ENCODE data around the gene VWA7. TPM values are rescaled to one million over a fixed set of nuclear protein-coding genes. Genes with fewer than 3 reads are reported as not detected.

VWA7 gene
- total RNA-seq, 4 donors from 2014 or later: 0.49 to 4.8 (median 1.4) TPM

DNA sequence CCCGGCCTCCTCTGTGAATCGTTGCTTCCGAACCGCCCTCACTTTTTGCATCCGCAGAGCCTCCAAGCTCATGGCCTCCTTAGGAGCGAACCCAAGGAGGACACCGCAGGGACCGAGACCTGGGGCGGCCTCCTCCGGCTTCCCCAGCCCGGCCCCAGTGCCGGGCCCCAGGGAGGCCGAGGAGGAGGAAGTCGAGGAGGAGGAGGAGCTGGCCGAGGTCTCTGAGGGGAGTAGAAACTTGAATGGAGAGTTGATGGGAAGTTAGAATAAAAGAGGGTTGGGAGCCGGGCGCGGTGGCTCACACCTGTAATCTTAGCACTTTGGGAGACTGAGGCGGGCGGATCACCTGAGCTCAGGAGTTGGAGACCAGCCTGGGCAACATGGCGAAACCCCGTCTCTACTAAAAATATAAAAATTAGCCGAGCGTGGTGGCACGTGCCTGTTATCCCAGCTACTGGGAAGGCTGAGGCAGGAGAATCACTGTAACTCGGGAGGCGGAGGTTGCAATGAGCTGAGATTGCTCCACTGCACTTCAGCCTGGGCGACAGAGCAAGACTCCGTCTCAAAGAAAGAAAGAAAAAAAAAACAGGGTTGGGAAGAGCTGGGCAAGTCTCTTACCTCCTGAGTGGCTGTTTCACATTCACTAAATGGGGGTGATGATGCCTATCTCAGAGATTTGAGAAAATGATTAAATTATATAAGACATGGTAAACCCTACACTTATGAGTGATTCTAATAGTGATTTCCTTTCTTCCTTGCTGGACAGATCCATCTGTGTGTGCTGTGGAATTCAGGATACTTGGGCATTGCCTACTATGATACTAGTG is 36.5 kb downstream of the VWA7 start:
- TF ChIP-seq POLR2A (IDR thresholded peaks at IDR 0.05): no peak
- TF ChIP-seq, protein P1, sequence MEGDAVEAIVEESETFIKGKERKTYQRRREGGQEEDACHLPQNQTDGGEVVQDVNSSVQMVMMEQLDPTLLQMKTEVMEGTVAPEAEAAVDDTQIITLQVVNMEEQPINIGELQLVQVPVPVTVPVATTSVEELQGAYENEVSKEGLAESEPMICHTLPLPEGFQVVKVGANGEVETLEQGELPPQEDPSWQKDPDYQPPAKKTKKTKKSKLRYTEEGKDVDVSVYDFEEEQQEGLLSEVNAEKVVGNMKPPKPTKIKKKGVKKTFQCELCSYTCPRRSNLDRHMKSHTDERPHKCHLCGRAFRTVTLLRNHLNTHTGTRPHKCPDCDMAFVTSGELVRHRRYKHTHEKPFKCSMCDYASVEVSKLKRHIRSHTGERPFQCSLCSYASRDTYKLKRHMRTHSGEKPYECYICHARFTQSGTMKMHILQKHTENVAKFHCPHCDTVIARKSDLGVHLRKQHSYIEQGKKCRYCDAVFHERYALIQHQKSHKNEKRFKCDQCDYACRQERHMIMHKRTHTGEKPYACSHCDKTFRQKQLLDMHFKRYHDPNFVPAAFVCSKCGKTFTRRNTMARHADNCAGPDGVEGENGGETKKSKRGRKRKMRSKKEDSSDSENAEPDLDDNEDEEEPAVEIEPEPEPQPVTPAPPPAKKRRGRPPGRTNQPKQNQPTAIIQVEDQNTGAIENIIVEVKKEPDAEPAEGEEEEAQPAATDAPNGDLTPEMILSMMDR (IDR thresholded peaks at IDR 0.05): no peak
- WGBS, 2 donors: 19 to 26% methylated on average over 28 to 29 of the region's 29 CpGs
- DNase-seq (ENCODE audit: low spot score in 2 of 2): no peak
- H3K4me3 ChIP-seq (ENCODE audit: low read depth, poor library complexity, severe bottlenecking): peak overlapping the region; percentile 61
- intact Hi-C loops (cut with DNase I; ENCODE audit: low total_unique reads): no loop called here

DNA sequence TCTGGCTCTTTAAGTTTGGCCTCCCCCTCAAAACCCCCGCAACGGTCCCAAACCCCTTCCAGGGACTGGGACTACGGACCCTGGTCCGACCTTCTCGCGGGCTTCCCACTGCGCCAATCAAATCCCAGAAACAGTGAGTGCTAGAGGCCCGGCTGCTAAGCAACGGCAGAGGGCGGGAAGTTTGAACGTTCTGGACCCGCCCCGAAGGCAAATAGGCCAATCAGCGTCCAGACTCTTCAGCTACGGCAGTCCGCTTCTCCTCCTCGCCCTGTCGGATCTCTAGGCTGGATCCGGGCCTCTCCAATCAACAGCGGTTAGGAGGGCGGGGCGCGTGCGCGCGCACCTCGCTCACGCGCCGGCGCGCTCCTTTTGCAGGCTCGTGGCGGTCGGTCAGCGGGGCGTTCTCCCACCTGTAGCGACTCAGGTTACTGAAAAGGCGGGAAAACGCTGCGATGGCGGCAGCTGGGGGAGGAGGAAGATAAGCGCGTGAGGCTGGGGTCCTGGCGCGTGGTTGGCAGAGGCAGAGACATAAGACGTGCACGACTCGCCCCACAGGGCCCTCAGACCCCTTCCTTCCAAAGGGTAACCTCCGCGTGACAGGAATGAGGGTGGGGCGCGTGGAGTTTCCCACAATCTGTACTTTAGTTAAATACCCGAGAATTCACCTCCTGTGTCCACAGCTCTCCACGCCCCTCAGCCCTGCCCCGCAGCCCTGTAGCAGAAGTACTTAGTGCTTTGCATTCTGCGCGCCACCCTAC is 37.3 kb downstream of the VWA7 start, which contains the start of gene MSH5:
Gene MSH5, plus strand, starts transcription at position 367 of the 758 bp plus-strand sequence. CDS start 462 bp downstream, outside the sequence.
- intact Hi-C loops (cut with DNase I; ENCODE audit: low total_unique reads): no loop called here
- 0 to 1% methylated on average over 42 to 58 of the region's 58 CpGs for WGBS, 2 donors

DNA sequence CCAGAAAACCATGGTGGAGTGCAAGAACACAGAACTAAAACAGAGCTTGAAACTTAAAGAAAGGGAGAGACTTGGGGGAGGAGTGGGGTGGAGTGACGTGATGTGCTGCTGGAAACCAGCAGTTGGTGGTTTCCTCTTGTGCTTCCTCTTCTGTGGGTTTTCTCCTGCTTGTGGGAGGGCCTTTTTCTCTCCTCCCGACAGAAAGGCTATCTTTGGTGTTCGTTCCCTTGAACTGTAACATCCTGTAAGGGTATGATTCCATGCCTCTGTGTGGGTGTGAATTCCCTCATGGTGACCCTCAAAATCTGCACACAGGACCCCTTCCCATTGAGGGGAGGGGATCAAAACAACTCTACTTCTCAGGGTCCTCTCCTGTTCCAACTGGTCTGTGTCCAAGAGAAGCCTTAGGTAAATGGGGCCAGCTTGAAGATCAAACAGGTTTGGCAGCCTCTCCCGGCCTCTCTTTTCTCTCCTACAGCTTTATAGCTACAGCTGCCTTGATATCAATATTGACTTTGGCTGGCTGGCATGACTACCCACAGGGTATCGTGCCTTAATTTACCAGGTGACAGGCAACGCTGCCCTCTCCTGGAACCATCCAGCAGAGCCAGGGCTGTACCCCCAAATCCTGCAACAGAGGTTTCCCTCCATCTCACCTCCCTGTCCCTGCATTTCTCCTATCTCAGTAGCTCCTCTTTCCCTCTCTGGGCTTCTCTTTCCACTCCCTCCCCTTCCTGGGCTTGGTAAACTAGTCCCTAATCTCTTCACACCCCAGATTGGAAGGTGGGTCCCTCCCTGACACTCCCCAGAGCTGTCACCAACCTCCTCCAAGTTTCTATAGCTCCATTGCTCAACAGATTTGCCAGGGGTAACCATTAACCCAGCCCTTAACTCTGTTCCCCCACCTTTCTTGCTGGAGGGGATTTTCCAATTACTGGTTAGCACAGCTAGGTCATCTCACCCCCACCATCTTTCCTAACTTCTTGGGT is 38.8 kb downstream of the VWA7 start:
- WGBS, 2 donors: 18 to 19% methylated on average over 6 of the region's 6 CpGs
- intact Hi-C loops (cut with DNase I; ENCODE audit: low total_unique reads): no loop called here
- peak in 1 of 2 donors; percentile 70 for DNase-seq (ENCODE audit: low spot score in 2 of 2)
- H3K4me3 ChIP-seq (ENCODE audit: low read depth, poor library complexity, severe bottlenecking): no peak overlapping the region
- TF ChIP-seq, protein P1 (IDR thresholded peaks at IDR 0.05): no peak

More for the DNA sequence above, 37.3 kb downstream of the VWA7 start, which contains the start of gene MSH5:
- peak; percentile 99 to 100 for DNase-seq (ENCODE audit: low spot score in 2 of 2)
- H3K4me3 ChIP-seq (ENCODE audit: low read depth, poor library complexity, severe bottlenecking): peak within 1 kb of the TSS; percentile 61
- TF ChIP-seq, protein P1 (IDR thresholded peaks at IDR 0.05): no peak
- no peak for TF ChIP-seq POLR2A (IDR thresholded peaks at IDR 0.05)

- no peak for DNase-seq (ENCODE audit: low spot score in 2 of 2)
- 64 to 74% methylated on average over 7 of the region's 7 CpGs for WGBS, 2 donors
- intact Hi-C loops (cut with DNase I; ENCODE audit: low total_unique reads): no loop called here
- no peak for TF ChIP-seq POLR2A (IDR thresholded peaks at IDR 0.05)
- TF ChIP-seq, protein P1 (IDR thresholded peaks at IDR 0.05): no peak
- H3K4me3 ChIP-seq (ENCODE audit: low read depth, poor library complexity, severe bottlenecking): no peak overlapping the region
Measured at GRCh38 chr6:31737315-31737990, 39.7 kb downstream of the VWA7 start.
